HG03280 (cell line): ENCODE measurements around the gene FANCI.
"Not testable (repeated sequence)": the region's sequence is repeated elsewhere in the genome, so short reads cannot be mapped to it uniquely, and the experiment has no call there.

Source experiments
- ATAC-seq: cut with Tn5 transposase; IDR thresholded peaks from one replicate; pipeline ENCODE4 v1.9.1; 2021; ENCODE audit warnings: mild to moderate bottlenecking, moderate library complexity; ENCODE audit not compliant: unreplicated experiment

FANCI gene

GRCh38 chr15:89221543-89221942 is 22.2 kb upstream of the FANCI start, which contains the start of gene RLBP1:
RLBP1 (minus strand) TSS chr15:89221579; CDS start chr15:89218975, 2,604 bp downstream.
- ATAC-seq: no peak

GRCh38 chr15:89225588-89225987 is 18.2 kb upstream of the FANCI start:
- no peak for ATAC-seq

DNA sequence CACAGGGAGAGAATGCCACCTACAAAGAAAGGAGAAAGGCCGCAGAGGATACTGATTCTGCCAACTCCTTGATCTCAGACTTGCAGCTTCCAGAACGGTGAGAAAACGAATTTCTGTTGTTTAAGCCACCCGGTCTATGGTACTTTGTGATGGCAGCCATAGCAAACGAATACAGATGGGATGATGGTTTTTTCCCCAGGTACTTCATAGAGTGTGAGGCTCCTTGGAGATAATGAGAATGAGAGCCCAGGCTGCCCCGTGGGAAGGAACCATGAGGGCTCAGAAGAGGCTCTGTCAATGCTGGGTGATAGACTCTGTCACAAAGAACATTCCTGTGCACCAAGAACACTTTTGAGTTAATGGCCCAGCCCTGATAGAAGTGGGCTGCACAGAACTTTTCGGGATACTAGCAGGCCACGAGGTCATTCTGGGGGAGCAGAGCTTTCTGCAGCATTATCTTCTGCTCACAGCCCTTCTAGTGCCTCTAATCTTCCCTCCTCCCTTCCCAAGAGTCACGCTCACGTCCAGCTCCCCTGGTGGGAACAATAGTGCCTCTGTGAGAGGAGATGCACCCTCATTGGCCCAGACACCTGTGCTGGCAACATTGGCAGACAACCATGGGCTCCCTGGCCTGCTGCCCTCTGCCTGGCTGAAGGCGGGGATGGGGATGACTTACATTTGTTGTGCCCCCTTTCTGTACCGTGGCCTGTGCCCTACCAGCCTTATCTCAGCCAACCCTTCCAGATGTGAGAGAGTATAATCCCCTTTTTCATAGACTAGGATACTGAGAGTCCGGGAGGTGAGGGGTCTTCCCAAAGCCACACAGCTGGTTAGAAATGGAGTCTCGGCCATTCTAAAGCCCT is 17.2 kb upstream of the FANCI start:
- no peak for ATAC-seq

GRCh38 chr15:89227425-89227824 is 16.4 kb upstream of the FANCI start:
- no peak for ATAC-seq

DNA sequence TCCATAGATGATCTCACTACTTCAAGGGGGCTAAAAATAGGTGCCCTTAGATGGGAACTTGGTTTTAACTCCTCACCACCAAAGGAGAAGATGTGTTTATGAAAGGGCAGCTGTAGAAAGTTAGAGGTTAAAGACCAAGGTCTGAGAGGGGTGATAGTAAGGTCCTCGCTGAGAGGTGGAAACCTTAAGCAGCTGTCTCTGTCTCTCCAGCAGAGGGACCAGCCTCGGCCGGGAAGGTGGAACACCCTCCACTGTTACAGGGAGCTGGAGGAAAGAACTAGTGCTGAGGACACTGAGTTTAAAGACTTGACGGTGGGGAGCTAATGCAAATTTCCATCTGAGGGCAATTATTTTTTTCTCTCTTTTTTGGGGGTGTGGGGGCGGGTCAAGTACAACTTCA is 13.5 kb upstream of the FANCI start:
- ATAC-seq: no peak

GRCh38 chr15:89231832-89232231 is 11.9 kb upstream of the FANCI start:
- ATAC-seq: no peak

DNA sequence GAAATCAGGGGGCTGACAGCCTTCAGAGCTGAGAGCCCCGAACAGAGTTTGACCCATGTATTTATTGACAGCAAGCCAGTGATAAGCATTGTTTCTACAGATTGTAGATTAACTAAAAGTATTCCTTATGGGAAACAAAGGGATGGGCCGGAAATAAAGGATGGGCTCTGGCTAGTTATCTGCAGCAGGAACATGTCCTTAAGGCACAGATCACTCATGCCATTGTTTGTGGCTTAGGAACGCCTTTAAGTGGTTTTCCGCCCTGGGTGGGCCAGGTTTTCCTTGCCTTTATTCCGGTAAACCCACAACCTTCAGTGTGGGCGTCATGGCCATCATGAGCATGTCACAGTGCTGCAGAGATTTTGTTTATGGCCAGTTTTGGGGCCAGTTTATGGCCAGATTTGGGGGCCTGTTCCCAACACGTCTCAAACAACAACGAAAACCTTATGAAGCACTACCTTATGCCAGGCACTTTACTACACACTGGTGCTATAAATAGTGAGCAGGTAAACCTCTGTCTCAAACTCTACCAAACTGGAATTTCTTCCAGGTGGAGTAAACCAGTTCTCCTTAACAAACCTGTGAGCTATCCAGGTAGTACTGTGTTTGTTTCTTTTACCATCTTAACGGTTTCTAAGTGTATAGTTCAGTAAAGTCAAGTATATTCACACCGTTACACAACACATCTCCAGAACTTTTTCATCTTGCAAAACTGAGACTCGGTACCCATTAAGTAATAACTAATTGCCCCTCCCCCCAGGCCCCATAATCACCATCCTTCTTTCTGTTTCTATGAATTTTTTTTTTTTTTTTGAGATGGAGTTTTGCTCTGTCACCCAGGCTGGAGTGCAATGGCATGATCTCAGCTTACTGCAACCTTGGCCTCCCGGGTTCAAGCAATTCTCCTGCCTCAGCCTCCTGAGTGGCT is 3.6 kb upstream of the FANCI start:
- not testable (repeated sequence) for ATAC-seq

GRCh38 chr15:89243046-89243690 is 611 bp upstream of the FANCI start:
- ATAC-seq: no peak

DNA sequence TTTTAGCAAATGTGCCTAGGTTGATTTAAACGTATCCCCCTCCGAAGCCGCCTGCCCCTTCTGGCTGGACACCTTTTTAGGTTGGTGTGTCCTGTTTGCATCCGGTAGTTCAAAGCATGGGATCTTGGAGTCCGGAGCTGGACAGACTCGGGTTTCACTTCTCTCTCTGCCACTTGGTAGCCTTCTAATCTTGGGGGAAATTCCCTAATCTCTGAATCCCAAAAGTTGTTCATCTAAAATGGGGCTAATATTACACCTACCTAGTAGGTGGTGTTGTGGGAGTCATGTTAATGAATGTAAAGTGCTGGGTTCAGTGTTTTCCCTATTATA is 760 bp downstream of the FANCI start:
- ATAC-seq: peak; percentile 9

GRCh38 chr15:89247446-89247845 is 3.7 kb downstream of the FANCI start:
- no peak for ATAC-seq

DNA sequence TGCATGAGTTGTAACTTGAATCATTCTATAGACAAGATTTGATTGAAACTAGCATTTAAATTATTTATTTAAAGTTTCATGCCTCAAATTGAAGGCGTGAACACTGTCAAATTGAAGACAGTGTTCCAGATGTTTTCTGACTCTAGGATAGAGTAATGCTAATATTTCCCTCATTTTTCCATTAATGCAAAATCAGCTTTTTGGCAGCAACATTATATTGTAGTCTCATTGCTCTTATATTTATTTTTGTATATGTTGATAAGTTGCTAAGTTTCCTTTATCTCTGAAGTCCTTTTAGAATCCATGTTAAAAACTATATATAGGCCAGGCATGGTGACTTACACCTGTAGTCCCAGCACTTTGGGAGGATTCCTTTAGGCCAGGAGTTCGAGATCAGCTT is 4.8 kb downstream of the FANCI start:
- no peak for ATAC-seq

DNA sequence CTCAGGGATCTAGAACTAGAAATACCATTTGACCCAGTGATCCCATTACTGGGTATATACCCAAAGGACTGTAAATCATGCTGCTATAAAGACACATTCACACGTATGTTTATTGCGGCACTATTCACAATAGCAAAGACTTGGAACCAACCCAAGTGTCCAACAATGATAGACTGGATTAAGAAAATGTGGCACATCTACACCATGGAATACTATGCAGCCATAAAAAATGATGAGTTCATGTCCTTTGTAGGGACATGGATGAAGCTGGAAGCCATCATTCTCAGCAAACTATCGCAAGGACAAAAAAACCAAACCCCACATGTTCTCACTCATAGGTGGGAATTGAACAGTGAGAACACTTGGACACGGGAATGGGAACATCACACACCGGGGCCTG is 6.4 kb downstream of the FANCI start:
- ATAC-seq: not testable (repeated sequence)

GRCh38 chr15:89277281-89277680 is 33.5 kb downstream of the FANCI start:
- ATAC-seq: not testable (repeated sequence)

DNA sequence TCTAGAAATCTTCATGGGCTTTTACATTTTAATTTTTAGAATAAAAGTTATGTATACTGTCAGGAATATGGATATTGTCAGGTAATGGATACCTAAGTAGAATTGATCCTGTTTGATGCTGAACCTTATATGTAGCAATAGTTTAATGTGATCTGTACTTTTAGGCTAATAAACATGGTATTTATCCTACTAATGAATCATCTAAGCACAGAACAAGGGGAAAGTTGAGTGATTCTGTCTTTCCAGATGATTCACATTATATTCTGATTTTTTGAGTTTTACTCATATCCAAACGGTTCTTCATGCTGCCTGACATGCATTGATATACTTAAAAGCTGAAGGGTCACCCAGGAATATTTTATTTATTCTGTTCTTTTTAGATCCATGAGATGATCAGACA is 34.5 kb downstream of the FANCI start:
- no peak for ATAC-seq

GRCh38 chr15:89282631-89283030 is 38.9 kb downstream of the FANCI start:
- no peak for ATAC-seq

- no peak for ATAC-seq
Measured at GRCh38 chr15:89283201-89283600, 39.4 kb downstream of the FANCI start.

- no peak for ATAC-seq
Measured at GRCh38 chr15:89291934-89292438, 48.2 kb downstream of the FANCI start.

DNA sequence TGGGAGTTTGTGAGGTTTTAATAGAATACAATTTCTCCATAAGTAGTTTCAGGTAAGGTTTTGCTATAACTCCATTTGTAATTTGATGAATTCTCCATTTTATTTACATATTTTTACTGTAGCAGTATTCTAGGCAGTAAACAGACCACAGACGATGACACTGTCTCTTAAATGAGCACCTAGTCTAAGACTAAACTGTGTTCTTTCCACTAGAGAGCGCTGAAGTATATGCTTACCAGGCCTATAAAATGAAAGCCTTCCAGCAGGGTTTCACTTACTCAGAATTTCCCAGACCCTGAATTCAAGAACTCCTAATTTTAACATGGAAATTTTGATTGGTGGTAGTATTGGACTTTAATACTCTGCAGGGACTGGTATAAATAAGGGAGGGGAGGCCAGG is 49.2 kb downstream of the FANCI start:
- no peak for ATAC-seq

- no peak for ATAC-seq
Measured at GRCh38 chr15:89299896-89300295, 56.1 kb downstream of the FANCI start.

DNA sequence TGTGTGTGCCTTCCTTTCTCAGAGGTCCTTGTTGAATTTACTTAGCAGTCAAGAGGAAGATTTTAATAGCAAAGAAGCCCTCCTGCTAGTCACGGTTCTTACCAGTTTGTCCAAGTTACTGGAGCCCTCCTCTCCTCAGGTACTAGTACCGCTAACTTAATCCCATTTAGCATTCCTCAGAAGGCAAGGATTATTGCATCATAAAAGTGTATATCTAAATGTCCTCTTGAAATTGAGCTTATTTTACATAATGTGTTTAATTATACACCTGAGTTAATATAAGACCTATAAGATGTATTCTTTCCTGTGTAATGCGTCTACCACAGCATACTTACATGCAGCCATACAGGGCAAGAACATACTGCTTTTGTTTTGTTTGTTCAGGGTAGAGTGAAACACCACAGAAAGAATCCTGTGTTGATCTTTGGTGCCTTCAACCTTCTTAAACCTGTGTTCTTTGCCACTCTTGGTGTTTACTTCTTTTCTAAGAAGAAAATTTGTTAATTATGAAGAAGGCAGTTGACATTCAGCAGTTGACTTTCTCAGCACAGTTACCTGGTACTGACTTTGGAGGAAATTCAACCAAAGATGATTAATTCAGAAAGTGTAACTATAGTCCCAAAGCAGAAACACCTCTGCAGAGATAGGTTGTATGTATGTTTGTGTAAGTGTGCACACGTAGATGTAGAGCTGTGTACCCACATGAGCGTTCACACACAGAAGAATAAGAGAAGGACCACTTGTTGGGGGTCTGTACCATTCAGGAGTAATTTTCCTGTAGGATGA is 57.7 kb downstream of the FANCI start:
- ATAC-seq: no peak
